ENCODE measurements around the gene EPB41L1.

The EPB41L1 gene

DNA sequence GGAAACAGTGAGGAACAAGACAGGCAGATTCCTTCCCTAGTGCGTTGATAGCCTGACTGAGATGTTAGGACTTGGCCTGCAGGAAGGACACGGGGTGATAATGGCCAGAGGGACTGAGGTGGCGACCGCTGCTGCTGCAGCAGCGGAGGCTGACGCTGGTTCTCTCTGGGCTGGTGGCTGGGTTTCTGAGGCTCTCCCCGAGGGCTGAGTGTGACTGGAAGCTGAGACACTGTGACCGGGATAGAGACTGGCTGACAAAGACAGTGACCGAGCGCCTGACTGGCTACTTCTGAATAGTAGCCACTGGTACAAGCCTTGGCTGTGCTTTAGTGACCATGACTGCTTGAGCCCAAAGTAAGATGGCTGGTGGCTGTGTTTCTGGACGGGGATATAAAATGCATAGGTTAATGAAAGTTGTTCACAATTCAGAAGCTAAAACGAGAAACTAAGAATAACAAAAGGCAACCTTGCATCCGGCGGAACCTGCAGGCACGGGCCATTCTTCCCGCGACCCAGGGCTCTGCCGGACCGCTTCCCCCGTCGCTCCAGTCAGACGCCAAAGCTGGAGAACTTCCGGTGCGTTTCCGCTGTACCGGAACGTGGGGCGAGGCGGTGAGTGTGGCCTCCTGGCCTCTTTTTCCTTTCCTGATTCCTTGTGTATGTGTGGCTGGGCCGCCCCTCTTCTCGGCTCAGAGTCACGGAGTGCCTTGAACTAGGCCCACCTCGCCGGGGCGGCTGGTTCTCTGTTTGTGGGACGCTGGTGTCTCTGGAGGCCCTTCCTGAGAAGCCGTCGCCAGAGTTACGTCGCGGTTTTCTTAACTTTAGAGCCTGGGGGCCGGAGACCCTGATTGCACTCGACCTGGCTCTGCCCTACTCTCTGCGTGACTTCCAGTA is 81.6 kb downstream of the EPB41L1 start, which contains the start of gene AAR2 (continued):
- TF ChIP-seq ZNF830 (tag by site-specific recombination; IDR thresholded peaks at IDR 0.05; ENCODE audit: low read depth) (no peak), ZFHX2 (tag by site-specific recombination; conservative IDR thresholded peaks at IDR 0.05) (no peak; the same call in none of the 2 replicates), ZNF621 (tag by site-specific recombination; IDR thresholded peaks at IDR 0.05) (no peak), ZNF791 (tag by site-specific recombination; IDR thresholded peaks at IDR 0.05) (no peak), ZBTB8A (tag by site-specific recombination; IDR thresholded peaks at IDR 0.05) (peak; percentile 40; the same call in 1 of the 2 replicates), MYNN (tag by site-specific recombination; IDR thresholded peaks at IDR 0.05; ENCODE audit: borderline replicate concordance) (no peak), KLF1 (tag by site-specific recombination; IDR thresholded peaks at IDR 0.05) (no peak), ZNF629 (tag by site-specific recombination; IDR thresholded peaks at IDR 0.05) (peak; percentile 73), ZFP69B (tag by site-specific recombination; IDR thresholded peaks at IDR 0.05) (peak; percentile 69; the same call in 1 of the 2 replicates), ZNF133 (tag by site-specific recombination; IDR thresholded peaks at IDR 0.05) (no peak), TCF7L2 (IDR thresholded peaks at IDR 0.05; ENCODE audit: borderline replicate concordance, low read depth, low read length) (no peak), ZSCAN23 (tag by site-specific recombination; IDR thresholded peaks at IDR 0.05) (peak; percentile 80; the same call in 1 of the 2 replicates), ZNF677 (tag by site-specific recombination; IDR thresholded peaks at IDR 0.05) (no peak), OVOL3 (tag by site-specific recombination; IDR thresholded peaks at IDR 0.05) (no peak; the same call in 1 of the 2 replicates), ELK4 (IDR thresholded peaks at IDR 0.05; ENCODE audit: borderline replicate concordance, low read depth, low read length) (no peak; the same call in 1 of the 2 replicates), ZNF416 (tag by site-specific recombination; IDR thresholded peaks at IDR 0.05) (no peak), ZNF501 (tag by site-specific recombination; IDR thresholded peaks at IDR 0.05) (peak; percentile 63; the same call in 1 of the 2 replicates), ZNF521 (tag by site-specific recombination; IDR thresholded peaks at IDR 0.05) (no peak), ZBTB17 (tag by site-specific recombination; IDR thresholded peaks at IDR 0.05) (peak; percentile 64), INSM2 (tag by site-specific recombination; IDR thresholded peaks at IDR 0.05) (peak; percentile 87; the same call in 1 of the 2 replicates), ZXDB (tag by site-specific recombination; IDR thresholded peaks at IDR 0.05) (peak; percentile 90), ZNF626 (tag by site-specific recombination; IDR thresholded peaks at IDR 0.05) (no peak), KLF9 (tag by site-specific recombination; IDR thresholded peaks at IDR 0.05; ENCODE audit: low read depth) (no peak), ZNF274 (IDR thresholded peaks at IDR 0.05; ENCODE audit: low read length) (no peak), ZNF274 (tag by site-specific recombination; IDR thresholded peaks at IDR 0.05; ENCODE audit: borderline replicate concordance) (no peak), ZNF24 (tag by site-specific recombination; IDR thresholded peaks at IDR 0.05) (peak; percentile 78; the same call in 1 of the 2 replicates), ZBTB1 (tag by site-specific recombination; IDR thresholded peaks at IDR 0.05) (no peak), ZNF2 (tag by site-specific recombination; IDR thresholded peaks at IDR 0.05) (peak; percentile 78), ZNF18 (tag by site-specific recombination; IDR thresholded peaks at IDR 0.05) (0 out of 2 replicates have a peak, but pooled peaks have one; percentile 13), ZNF785 (tag by site-specific recombination; IDR thresholded peaks at IDR 0.05) (no peak), ZNF341 (tag by site-specific recombination; IDR thresholded peaks at IDR 0.05; ENCODE audit: low read depth) (0 out of 2 replicates have a peak, but pooled peaks have one; percentile 9), ZNF837 (tag by site-specific recombination; IDR thresholded peaks at IDR 0.05) (no peak), HOXC10 (CRISPR knock-in tag; IDR thresholded peaks at IDR 0.05) (no peak; the same call in 1 of the 2 replicates), YY1 (tag by site-specific recombination; IDR thresholded peaks at IDR 0.05) (peak; percentile 75)
- TF ChIP-seq, protein P1, sequence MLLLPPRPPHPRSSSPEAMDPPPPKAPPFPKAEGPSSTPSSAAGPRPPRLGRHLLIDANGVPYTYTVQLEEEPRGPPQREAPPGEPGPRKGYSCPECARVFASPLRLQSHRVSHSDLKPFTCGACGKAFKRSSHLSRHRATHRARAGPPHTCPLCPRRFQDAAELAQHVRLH (tag by site-specific recombination; IDR thresholded peaks at IDR 0.05), result no peak; the same call in 1 of the 2 replicates
- TF ChIP-seq, protein P2, sequence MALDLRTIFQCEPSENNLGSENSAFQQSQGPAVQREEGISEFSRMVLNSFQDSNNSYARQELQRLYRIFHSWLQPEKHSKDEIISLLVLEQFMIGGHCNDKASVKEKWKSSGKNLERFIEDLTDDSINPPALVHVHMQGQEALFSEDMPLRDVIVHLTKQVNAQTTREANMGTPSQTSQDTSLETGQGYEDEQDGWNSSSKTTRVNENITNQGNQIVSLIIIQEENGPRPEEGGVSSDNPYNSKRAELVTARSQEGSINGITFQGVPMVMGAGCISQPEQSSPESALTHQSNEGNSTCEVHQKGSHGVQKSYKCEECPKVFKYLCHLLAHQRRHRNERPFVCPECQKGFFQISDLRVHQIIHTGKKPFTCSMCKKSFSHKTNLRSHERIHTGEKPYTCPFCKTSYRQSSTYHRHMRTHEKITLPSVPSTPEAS (tag by site-specific recombination; IDR thresholded peaks at IDR 0.05), result no peak
